GM21526 (cell line): ENCODE data around the gene IFNGR2.
"Not testable (repeated sequence)": the region's sequence is repeated elsewhere in the genome, so short reads cannot be mapped to it uniquely, and the experiment has no call there.

Experiments used
- ATAC-seq: cut with Tn5 transposase; IDR thresholded peaks from one replicate; pipeline ENCODE4 v1.9.1; 2021; ENCODE audit warnings: moderate library complexity; ENCODE audit not compliant: unreplicated experiment, low FRiP score

IFNGR2 gene, protein sequence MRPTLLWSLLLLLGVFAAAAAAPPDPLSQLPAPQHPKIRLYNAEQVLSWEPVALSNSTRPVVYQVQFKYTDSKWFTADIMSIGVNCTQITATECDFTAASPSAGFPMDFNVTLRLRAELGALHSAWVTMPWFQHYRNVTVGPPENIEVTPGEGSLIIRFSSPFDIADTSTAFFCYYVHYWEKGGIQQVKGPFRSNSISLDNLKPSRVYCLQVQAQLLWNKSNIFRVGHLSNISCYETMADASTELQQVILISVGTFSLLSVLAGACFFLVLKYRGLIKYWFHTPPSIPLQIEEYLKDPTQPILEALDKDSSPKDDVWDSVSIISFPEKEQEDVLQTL

DNA sequence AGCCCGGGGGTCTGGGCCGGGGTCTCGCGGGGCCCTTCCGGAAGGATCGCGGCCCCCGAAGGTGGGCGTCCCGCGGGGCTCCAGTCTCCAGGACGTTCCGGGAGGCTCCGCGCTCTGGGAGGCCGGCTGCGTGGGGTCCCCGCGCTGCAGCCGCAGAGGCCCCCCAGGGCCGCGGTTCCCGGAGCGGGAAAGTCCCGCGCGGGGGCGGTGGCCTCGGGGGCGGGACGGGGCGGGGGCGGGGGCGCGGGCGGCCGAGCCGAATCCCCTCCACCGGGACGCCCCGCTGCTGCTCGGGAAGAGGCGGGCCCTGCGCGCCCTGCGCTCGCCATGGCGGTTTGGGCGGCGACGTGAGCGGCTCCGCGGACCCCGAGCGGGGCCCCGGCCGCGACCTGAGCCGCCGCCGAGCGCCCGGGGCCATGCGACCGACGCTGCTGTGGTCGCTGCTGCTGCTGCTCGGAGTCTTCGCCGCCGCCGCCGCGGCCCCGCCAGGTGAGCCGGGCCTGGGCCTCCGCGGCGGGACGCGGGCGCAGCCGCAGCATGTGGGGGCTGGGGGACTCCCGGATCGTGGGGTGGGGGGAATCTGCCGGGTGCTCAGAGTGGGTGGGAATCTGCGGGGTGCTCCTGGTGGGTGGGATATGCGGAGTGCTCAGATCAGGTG, at the start of gene IFNGR2:
IFNGR2 (plus strand) TSS at position 286 of the 658 bp plus-strand sequence; CDS start at position 417, 131 bp downstream.
- no peak for ATAC-seq

DNA sequence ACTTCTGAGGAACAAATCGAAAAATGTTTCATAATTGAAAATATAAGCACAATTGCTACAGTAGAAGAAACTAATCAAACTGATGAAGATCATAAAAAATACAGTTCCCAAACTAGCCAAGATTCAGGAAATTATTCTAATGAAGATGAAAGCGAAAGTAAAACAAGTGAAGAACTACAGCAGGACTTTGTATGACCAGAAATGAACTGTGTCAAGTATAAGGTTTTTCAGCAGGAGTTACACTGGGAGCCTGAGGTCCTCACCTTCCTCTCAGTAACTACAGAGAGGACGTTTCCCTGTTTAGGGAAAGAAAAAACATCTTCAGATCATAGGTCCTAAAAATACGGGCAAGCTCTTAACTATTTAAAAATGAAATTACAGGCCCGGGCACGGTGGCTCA, 47.9 kb upstream of the IFNGR2 start:
- no peak for ATAC-seq

DNA sequence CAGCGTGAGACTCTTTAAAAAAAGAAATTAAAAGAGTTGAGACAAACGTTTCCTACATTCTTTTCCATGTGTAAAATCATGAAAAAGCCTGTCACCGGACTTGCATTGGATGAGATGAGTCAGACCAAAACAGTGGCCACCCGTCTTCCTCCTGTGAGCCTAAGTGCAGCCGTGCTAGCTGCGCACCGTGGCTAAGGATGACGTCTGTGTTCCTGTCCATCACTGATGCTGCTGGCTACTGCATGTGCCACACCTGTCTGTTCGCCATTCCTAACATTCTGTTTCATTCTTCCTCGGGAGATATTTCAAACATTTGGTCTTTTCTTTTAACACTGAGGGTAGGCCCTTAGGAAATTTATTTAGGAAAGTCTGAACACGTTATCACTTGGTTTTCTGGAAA, 47.2 kb upstream of the IFNGR2 start:
- no peak for ATAC-seq

DNA sequence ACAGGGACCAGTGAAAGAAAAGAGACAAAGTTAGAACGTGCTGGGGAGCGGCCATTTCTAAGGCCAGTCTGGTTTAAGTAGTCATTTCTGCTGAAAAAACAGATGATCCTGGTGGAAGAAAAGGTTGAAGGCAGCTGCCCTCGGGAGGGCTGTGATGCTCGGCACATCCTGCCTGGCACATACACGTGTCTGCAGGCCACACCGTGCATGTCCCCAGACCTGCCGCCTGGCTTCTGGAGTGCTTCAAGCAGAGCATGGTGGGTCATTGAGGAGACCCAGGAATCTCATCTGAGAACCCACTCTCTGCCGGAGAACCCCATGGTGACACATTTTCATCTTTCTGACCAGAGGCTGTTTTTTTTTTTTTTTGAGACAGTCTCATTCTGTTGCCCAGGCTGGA, 46.0 kb upstream of the IFNGR2 start:
- no peak for ATAC-seq

DNA sequence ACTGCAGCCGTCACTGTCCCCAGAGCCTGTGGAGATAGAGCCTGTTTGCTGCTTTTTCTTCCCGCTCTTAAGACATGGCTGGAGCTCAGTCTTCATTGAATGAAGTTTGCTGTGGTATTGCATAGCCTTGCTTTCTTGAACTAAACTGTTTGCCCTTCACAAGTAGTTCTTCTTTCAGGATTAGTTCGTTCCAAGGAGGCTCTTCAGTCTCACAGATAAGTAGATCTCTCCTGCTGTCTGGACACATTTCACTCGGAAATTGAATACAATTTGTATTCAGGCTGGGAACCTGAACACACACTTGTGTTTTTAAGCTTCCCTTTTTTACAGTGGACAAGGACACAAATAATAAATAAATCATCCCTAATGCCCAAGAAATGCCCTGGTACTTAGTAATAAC, 43.8 kb upstream of the IFNGR2 start:
- ATAC-seq, result no peak

DNA sequence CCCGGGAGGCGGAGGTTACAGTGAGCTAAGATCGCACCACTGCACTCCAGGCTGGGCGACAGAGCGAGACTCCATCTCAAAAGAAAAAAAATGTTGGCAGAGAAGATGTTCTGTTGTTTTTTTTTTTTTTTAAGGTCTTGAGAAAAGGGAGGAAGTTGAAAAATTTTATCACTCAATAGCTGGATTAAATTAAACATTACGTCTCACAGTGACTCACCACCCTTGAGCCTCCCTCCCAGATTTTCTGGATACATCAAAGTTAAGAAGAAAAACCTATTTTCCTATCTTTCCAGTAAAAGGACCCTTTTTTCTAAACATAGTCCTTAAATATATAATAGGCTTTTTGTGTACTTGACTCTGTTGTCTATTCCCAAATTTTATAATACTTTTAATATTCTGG, 42.9 kb upstream of the IFNGR2 start:
- no peak for ATAC-seq

DNA sequence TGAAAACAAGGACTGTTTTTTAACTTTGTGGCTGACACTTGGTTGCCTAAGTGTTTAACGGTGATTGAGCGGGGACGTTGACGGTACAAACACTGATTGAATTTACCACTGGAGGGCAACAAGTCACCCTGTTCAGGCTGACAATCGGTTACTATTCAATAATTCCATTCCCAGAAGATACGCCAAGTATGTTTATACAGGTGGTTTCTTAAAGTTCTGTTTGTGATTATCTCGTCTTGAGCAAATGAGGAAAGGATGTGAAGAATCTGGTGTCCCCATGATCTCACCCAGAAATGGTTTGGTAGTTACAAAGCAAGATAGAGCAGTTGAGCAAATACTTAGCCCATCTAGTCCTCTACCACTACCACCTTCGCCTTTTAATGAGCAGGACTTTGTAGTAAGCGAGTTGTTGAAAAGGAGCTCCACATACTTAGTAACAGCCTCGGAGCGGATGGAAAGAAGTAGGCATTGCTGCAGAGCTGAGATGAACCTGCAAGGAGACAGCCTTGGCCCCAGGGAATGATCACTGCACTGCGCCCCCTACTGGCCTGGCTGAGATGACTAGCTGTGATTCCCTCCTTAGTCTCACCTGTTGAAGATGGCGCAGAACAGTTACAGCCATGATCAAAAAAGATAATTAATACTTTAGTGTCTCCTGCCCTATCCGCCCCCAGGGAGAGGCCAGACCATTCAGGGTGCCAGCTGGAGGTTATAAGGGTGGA, 42.2 kb upstream of the IFNGR2 start:
- peak; percentile 62 for ATAC-seq

DNA sequence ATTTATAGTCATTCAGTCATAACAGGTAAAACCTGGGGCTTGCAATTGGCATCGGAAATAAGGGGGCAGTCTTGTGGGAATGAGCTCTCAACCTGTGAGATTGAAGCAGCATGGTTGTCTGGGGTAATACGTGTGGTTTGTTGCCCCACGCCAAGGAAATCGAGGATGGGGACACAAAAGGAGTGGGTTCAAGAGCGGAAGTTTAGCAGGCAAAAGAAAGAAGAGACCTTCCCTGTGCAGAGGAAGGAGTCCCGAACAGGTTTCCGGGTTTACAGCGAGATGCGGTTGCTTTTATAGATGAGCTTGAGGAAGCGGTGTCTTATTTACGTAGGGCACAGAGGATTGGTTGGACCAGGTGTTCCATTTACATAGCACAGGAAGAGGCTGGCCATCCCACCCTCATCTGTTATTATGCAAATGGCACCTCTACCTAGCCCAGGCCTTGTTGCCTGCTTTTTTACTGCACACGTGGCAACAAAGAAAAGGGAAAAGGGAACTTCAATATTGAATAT, 41.1 kb upstream of the IFNGR2 start:
- ATAC-seq, result no peak

DNA sequence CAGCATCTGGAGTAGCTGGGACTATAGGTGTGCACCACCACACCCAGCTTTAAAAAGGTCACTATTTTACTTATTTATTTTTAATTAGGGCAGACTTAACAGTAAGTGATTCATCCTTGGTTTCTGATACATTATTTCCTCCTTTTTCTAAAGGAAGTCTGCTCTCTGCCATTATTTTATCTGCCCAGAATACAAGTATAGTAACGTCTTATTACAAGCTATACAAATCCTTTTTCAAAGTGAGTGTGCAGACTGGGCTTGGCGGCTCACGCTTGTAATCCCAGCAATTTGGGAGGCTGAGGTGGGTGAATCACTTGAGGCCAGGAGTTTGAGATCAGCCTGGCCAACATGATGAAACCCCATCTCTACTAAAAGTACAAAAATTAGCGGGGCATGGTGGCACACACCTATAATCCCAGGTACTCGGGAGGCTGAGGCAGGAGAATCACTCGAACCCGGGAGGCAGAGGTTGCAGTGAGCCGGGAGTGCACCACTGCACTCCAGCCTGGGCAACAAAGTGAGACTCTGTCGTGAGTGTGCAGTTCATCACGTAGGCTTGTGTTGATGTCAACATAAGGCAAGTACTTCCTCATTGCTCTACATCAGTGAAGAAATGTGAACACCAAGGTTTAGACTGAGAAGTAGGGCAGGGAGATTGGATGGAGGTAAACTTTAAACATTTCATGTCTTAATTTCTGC, 39.2 kb upstream of the IFNGR2 start:
- not testable (repeated sequence) for ATAC-seq

DNA sequence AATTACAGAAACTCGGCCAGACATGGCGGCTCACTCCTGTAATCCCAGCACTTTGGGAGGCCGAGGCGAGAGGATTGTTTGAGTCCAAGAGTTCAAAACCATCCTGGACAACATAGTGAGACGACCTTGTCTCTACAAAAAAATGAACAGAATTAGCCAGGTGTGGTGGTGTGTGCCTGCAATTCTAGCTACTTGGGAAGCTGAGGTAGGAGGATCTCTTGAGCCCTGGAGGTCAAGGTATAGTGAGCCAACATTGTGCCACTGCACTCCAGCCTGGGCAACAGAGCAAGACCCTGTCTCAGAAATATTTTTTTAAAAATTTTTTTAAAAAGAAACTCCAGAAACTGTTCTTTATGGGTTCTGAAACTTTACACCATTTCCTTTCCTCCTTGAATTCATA, 38.4 kb upstream of the IFNGR2 start:
- ATAC-seq, result no peak

DNA sequence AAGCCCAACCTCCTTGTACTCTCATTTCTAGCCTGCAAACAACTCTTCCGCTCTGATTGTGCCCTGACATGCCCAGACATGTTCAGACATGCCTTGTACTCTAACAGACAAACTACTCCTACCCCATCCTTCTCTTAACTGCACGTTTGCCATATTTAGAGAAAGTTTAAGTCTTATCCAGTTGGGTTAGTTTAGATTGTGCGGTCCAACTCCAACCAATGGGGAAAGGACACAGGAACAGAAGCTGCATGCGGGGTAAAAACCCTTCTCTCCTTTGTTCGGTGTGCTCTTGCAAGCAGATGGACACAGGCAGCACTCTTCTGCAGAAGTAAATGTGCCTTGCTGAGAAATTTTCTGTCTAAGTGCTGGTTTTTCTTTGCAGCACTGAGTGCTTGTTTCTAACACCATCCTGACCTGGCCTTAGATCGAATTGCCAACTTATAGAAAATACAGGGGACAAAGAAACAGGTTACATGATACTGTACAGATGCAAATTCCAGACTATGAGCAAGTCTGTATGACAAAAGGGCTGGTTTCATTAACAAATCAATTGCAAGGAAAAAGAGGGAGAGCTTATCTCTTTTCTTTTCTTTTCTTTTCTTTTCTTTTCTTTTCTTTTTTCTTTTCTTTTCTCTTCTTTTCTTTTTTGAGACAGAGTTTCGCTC, 35.8 kb upstream of the IFNGR2 start:
- ATAC-seq, result no peak

DNA sequence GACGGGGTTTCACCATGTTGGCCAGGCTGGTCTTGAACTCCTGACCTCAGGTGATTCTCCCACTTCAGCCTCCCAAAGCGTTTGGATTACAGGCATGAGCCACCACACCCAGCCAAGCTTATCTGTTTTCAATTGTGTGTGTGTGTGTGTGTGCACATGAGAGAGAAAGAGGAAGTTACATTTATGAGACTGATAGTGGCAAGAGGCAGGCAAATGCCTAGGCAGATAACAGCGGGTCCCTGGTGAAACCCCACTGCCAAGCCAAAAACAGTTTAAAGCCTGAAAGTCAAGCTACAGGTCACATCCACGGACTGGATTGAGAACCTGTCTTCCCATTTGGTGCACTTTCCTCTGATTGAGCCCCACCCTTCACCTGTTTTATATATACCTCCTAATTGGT, 35.1 kb upstream of the IFNGR2 start:
- ATAC-seq, result no peak

DNA sequence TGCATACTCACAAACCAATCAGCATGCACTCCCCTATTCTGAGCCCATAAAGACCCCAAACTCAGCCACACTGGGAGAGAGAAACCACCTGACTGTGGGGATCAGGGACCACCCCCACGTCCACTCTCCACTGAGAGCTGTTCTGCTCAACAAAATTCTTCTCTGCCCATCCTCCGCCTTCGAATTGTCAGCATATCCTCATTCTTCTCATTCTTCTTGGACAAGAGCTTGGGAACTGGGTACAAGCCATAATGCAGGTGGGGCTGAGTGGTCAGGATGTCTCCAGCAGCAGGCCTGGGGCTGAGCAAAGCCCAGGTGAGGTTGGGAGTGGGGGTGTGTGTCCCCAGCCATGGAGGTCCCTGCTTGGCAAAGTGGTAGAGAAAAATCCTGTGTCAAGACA, 34.6 kb upstream of the IFNGR2 start:
- no peak for ATAC-seq

DNA sequence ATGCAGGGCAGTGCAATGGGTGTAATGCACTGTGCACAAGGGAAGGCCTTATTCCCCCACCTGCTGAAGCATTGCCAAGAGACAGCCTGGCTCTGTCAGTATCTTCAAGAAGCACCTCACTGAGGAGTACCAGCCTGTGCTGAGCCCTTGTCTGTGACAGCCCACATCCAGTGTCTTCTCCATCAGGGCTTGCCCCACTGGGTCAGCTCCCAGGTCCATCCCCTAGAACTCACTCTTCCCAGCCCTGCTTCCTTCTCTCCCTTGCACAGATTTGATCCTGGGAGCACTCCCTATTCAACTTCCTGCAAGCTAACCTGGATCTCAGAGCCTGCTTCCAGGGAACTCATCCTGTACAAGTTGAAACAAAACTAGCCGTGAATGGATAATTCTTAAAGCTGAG, 33.6 kb upstream of the IFNGR2 start:
- ATAC-seq, result no peak

DNA sequence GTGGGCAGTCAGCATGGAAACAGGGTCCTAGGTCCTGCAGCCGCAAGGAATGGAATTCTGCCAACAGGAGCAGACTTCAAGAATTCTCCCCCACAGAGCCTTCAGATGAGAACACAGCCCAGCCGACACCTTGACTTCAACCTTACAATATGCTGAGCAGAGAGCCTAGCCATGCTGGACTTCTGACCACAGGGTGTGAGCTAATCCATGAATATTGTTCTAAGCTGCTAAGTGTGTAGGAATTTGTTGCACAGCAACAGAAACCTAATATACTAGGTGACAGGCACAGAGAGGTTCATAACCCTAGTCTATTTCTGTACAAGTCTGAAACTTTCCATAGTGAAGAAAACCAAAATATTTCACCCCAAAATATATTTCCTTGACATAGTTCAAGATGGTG, 32.9 kb upstream of the IFNGR2 start:
- ATAC-seq, result no peak

DNA sequence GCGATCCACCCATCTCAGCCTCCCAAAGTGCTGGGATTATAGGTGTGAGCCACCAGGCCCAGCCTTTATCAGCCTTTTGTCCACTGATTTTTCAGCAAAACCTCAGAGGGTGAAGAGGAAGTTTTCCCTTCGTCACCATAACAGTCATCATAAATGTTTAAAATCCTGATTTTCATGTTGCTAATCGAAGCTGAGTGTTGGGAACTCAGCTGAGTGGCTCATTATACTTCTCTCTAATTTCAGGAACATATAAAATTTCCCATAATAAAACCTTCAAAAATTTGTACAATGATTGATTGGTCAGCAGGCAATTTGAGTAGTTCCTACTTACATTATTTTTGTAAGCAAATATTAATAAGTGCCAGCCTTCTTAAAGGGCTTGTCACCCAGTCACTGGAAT, 31.8 kb upstream of the IFNGR2 start:
- ATAC-seq, result no peak

DNA sequence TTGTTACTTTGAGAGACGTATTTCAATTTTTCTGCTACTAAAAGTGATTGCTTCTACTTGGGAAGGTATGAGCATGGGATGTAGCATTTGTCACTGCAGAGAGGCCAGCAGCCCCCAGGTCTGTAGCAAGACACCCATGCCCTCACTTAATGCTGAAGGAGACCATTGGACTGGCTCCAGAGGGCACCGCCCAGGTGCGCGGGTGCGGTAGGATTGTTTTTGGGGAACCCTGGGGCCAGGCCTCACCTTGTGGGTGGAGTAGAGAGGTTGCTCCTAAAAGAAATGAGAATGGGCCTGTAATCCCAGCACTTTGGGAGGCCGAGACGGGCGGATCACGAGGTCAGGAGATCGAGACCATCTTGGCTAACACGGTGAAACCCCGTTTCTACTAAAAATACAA, 30.6 kb upstream of the IFNGR2 start:
- ATAC-seq, result no peak

DNA sequence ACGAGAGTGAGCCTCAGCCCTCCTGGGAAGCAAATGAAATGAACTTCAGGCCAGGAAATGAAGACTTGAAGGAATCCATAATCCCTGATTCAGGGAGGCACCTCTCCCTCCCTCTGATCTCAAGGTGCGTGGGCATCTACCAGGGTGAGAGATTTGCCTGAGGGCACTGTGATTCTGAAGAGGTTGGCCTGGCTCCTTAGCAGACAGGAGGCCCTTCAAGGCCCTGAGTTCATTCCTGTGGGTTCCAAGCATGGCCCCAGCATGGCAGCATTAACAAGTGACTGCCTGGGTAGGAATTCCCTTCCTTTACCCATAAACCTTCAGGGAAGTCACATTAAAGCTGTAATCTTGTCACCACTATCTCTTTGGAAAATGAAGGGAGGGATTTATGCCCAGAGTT, 29.8 kb upstream of the IFNGR2 start:
- no peak for ATAC-seq

DNA sequence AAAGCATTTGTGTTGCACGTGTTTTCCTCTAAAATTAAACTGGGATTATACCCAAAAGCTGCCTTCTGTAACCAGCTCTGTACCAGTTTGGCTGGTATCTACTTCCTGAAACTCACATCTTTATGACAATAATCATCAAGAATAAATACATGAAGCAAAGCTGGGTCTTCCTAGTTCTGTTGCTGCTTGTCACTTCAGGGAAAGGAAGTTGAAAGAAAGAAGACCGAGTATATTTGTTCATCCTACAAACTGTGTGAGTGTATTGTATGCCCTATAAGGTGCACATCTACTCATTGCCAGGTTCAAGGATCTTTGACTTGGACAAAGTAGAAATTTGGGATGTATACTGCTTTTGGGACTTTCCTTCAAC, 29.1 kb upstream of the IFNGR2 start:
- ATAC-seq, result no peak

DNA sequence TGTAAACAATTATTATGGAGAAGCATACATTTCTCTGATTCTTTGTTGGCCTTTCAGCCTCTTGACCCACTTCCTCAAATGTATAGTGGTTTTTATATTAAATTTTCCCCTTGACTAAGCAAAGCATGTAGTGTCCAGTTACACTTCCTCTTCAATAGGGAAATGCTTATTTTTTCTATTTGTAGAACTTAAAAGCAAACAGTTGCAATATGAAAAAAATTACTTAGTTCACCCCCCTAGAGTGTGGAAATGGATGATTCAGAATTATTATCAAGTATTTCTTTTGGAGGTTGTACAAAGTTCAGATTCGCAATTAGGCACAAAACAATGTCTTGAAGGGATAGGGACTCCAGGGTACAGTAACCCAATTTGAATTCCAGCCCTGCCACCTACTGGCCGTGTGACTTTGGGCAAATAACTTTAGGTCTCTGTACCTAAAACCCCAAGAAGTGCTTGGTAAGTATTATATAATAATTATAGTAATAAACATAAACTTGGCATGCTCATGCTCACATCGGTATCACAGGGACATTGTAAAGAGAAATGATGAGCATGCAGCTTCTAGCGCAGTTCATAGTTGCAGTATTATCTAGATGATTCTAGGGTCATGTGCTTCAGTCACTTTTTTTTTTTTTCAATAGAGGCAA, 28.6 kb upstream of the IFNGR2 start:
- no peak for ATAC-seq
